HG03342 (cell line): ENCODE results near the gene CLRN3.

Source experiments
- ATAC-seq: cut with Tn5 transposase; IDR thresholded peaks from one replicate; pipeline ENCODE4 v1.9.1; 2021; ENCODE audit warnings: mild to moderate bottlenecking, moderate library complexity; ENCODE audit not compliant: unreplicated experiment

Gene CLRN3

DNA sequence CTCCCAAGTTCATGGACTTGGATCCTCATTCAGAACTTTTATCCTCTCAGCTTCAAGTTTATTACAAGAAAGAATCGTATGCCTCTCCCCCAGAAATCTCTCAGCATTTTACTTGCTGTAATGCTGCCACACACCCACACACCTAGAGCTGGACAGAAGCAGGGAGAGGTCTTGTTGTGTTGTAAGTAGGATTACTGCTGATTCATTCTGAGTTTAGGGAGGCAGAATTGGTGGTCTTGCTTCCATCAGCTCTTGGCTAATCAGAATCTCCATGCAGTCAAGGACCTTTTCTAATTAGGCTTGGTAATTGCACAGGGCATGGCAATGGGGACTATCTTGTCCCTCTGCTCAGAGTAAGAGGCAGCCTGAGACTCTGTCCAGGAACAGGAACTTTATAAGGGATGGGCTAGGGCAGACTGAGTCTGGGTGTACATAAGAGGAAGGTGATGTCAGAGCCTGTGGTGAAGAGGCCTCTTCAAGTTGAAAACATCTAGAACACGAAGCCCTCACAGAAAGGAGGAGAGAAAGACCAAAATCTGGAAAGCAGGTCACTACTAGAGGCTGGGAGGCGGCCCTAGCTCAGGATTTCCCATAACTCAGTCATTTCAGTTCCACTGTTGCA is 7.1 kb upstream of the CLRN3 start:
- no peak for ATAC-seq

GRCh38 chr10:127897177-127897576 is 4.4 kb upstream of the CLRN3 start:
- no peak for ATAC-seq

GRCh38 chr10:127896590-127896989 is 3.8 kb upstream of the CLRN3 start:
- ATAC-seq = no peak

- ATAC-seq = no peak
These were observed 1.4 kb upstream of the CLRN3 start for GRCh38 chr10:127894146-127894545.

DNA sequence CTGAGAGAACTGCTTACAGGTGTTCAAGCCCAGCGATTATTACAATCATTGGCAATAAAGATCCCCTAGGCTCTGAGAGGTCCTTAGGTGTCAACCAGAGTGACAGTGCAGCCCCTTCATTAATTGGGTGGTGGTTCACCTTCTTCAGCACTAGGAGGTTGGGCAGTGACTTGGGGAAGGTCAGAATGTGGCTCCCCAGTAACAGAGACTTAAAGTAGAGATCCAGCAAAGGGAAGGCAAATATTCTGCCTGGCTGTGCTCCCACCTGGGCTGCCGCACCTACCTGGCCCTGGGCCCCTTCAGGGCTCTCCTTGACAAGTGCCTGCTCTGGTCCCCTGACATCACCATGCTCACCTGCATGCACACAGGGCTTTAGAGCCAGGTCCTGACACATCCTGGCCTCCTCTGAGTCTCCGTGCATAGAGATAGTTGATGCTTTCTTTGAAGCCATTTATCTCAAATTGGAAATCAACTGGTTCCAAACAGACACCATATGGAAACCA is 1.9 kb downstream of the CLRN3 start:
- no peak for ATAC-seq

- ATAC-seq = no peak
These were observed 2.5 kb downstream of the CLRN3 start for GRCh38 chr10:127890216-127890615.

DNA sequence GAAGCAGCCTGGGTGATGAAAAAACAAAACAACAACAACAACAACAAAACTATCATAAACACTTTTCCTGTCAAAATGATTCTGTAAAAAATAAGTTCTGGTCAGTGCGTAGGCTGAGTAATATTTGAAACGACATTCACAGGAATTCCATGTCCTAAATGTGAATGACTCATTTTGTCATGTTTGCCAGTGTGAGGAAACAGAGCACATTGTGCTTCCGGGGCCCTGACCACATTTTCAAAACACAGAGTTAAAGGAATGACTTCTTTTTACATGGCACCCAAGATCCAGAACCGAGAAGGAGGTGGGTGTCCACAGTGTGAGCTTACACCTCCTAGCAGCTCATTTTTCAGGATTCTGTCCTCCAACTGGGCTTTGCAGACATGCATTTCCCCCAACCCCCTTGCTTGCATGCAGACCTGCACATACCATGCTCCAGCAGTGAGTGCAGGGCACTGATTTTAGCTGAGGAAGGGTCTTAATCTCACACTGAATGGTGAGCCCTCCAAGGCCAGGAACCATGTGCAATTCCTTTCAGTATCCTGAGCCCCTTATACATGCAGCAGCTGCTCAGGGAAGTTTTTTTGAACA is 3.0 kb downstream of the CLRN3 start:
- no peak for ATAC-seq

GRCh38 chr10:127888521-127889312 is 4.0 kb downstream of the CLRN3 start:
- ATAC-seq = no peak

GRCh38 chr10:127887541-127888415 is 5.0 kb downstream of the CLRN3 start:
- ATAC-seq = no peak

DNA sequence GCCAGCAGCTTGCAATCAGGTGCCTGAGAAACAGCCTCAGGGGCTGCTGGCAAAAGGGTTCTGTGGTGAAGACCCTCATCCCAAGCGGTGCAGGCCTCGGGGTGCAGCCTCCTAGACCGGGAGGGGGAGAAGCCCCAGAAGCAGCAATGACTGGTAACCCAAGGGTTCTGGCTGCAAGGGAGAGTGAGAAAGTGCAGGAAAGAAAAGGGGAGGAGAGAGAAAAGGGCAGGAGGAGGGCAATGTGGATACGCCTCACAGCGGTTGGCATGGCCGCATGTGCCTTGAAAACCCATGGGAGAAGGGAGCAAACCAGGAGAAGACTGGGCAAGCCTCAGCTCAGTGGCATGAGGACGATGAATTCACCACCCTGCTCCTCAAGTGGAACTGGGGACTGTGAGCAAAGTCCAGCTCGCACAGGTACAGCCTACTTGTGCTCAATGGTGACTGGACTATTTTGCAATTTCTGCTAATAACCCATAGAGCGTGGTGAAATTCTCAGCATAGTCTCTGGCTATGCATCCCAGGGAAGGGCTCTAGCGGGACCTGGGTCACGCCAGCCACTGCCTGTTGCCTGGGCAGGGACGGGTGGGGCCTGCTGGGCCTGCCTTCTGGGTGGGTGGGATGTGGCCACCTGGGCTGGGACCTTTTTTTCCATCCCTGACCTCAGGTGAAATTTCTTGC is 6.2 kb downstream of the CLRN3 start:
- no peak for ATAC-seq

DNA sequence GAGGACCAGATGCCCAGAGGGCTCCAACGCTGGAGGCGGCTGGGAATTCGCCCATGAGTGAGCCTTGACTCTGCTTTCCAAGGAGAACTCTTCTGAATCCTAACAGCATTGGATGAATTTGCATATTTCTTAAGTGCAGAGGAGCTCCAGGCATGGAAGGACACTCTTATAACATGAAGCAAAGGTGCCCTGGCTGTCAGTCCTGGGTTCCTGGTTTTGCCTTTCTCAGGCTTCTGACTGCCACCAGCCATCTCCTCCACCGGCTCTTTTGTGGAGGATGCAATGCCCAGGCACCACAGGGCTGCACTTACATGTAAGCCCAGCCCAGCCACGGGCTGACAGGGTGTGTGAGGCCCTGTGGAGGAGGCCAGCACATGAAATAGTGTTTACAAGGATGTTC is 8.2 kb downstream of the CLRN3 start:
- no peak for ATAC-seq

DNA sequence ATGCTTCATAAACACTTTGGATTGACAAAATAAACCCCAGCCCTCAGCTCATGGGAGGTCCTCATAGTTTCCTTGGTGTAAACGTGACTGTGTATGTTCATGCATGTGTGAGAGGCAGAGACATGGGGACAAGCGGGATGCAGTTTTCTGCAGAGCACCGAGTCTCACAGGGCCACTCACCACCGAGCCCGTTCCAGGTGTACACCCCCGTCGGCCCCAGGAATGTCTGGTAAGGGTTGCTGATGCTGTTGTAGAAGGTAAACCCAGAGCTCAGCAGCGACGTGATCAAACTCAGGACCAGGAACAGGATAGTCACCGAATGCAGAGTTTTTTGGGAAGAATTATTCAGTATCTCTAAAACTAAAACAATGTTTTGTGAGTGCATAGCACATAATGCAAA is 9.2 kb downstream of the CLRN3 start:
- no peak for ATAC-seq

DNA sequence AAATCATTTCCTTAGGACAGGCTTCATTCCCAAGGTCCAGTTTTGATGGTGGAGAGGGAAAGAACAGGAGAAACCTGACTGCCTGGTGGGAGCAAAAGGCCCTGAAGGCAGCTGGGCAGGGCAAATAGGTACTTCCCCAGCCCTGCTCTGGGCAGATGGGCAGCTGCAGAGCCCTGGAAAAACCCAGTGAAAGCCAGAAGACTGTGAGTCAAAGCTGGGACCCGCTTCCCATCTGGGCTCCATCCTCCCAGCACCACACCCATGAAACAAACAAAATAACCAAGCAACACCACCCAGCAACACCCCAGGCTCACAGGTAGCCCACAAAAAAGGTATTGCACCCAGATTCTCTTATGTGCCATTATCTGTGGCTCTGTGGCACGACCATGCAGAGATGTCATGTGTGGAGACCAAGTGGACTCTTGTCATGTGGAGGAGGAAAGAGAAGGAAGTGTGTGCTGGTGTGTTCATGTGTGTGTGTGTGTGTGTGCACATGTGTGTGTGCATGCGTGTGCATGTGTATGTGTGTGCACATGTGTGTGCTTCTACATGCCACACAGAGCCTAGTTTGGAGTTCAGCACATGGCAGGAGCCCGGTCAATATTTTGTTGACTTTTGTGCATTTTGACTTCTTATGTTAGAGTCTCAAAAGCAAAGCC is 9.8 kb downstream of the CLRN3 start:
- no peak for ATAC-seq

GRCh38 chr10:127882391-127882790 is 10.3 kb downstream of the CLRN3 start:
- ATAC-seq = no peak

DNA sequence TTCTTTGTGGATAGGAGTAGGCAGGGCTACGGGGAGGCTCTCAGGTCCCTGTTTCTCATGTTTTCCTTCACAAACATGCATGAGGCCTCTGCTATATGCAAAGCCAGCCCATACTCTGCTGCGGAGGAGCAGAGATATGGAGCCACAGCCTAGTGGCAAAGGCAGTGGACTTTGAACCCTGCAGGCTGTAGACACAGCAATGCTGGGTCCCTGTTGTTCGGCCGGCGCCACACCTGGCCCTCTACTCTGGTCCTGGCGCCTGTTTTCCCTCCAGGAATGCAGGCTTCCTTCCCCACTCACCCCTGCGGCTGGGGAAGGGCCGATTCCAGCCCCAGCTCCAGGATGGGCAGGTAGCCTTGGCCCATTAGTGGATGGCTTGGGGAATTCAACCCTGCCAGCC is 11.5 kb downstream of the CLRN3 start:
- ATAC-seq = no peak

DNA sequence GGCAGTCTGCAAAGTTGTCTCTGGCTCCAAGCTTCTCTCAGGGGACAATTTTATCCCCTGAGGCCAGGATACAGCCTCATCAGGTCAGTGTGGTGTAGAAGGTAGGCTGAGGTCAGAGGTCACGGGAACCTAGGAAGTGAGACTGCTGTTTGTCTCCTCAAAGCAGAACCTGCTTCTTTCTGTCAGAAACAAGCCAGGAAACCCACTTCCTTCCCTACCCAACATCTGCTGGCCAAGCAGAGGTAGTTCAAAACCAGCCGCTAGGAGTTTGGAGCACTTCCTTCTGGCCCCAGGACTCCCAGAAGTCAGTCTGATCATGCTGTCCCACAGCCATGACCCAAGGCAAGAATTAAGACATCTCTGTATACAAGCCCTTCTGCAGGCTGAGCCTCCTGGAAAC is 12.2 kb downstream of the CLRN3 start:
- no peak for ATAC-seq

DNA sequence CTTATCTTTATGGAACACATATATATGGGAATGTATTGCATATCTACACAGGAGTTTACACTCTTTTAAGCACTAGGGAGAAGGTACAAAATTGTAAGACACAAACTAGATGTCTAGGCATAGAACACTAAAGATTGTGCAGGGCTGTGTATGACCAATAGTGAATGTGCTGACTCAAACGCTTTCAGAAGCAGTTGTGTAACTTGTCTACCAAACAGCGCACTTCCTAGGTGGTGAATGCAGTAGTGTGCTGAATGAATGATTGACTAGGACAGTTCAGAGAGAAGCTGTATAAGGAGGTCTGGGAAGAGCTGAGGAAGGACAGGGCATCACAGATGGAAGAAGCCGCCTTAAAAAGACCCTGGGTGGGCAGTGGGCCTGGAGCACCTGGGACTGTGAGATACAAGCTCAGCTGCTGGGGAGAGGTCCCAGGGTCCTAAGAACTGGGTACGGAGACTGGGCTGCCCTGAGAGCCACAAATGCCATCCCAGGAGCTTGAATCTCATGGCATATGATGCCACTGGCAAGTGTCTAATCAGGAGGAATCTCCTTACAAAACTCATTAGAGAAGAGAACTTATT is 14.2 kb downstream of the CLRN3 start:
- ATAC-seq = no peak

DNA sequence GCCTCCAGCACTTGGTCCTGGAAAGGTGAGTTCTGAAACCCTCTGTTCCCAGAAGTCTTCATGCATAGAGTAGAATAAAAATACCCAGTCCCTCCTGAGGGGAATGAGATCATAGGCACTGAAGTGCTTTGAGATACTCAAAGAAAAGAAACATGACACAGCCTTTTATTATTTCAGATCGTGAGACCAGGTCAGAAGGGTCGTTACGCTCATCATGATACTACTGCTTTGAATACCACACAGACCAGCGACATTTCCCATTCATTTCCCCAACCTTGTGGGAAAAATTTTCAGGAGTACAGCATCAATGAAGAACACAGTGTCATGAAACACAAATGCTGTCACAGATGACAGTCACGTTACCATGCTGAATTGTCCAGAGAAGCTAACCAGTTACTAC is 15.0 kb downstream of the CLRN3 start:
- no peak for ATAC-seq

DNA sequence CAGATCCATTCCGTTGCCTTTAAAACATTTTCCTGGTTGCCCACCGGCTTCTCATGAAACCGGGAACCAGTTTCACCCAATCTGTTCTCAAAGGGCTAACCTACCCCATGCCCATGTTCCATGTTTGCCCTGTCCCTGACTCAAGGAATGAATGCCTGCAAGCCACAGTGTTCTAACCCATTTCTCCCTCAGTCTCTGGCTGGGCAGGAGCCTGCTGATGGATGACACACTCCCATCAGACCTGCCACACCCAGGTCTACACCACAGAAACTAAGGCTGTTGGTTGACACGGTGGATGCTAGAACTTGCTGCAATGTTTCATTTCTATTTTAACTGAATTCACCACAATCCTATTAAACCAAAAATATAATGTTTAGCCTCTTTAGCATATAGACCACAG is 15.6 kb downstream of the CLRN3 start:
- ATAC-seq = no peak

GRCh38 chr10:127875916-127876315 is 16.8 kb downstream of the CLRN3 start:
- no peak for ATAC-seq
